Loucy (cell line): ENCODE data around the gene GNB1.

Experiments
- H2AFZ ChIP-seq: fragments of 200-600 bp; sonication (generic); 2 replicates; pipeline ENCODE4 v1.6.0; 2016; ENCODE audit warnings: antibody characterized with exemption, mild to moderate bottlenecking, low read length, moderate library complexity
- H3F3A ChIP-seq: fragments of 200-600 bp; 2 replicates; pipeline ENCODE4 v1.6.0; 2016; ENCODE audit warnings: antibody characterized with exemption, low read depth, mild to moderate bottlenecking
- H3K27me3 ChIP-seq: fragments of 200-600 bp; sonication (generic); 2 replicates; pipeline ENCODE4 v1.6.1; 2014; ENCODE audit warnings: low read length, mild to moderate bottlenecking; ENCODE audit not compliant: insufficient read depth, poor library complexity, severe bottlenecking
- H3K36me3 ChIP-seq: fragments of 200-600 bp; sonication (generic); 2 replicates; pipeline ENCODE4 v1.6.1; 2016; ENCODE audit warnings: low read length; ENCODE audit not compliant: insufficient read depth
- H3K4me1 ChIP-seq: fragments of 200-600 bp; sonication (generic); 2 replicates; pipeline ENCODE4 v1.5.1; 2014; ENCODE audit warnings: low read length, mild to moderate bottlenecking; ENCODE audit not compliant: insufficient read depth, poor library complexity, severe bottlenecking
- H3K4me2 ChIP-seq: fragments of 200-600 bp; sonication (generic); 2 replicates; pipeline ENCODE4 v1.6.0; 2014; ENCODE audit warnings: antibody characterized with exemption, low read length, low read depth, mild to moderate bottlenecking; ENCODE audit not compliant: poor library complexity, severe bottlenecking
- H3K4me3 ChIP-seq: fragments of 200-600 bp; sonication (generic); 2 replicates; pipeline ENCODE4 v1.5.1; 2014; ENCODE audit warnings: low read length, mild to moderate bottlenecking, mixed read lengths; ENCODE audit not compliant: poor library complexity, severe bottlenecking
- H3K79me2 ChIP-seq: fragments of 200-600 bp; sonication (generic); 2 replicates; pipeline ENCODE4 v1.6.1; 2014; ENCODE audit warnings: low read length; ENCODE audit not compliant: insufficient read depth
- H3K9ac ChIP-seq: fragments of 200-600 bp; sonication (generic); 2 replicates; pipeline ENCODE4 v1.6.0; 2014; ENCODE audit warnings: mild to moderate bottlenecking, low read depth, low read length, moderate library complexity; ENCODE audit not compliant: poor library complexity, severe bottlenecking
- H3K9me2 ChIP-seq: fragments of 200-600 bp; sonication (generic); replicated peaks from 2 replicates; pipeline ENCODE4 v1.6.1; 2016; ENCODE audit warnings: low read depth, low read length, mixed read lengths
- H3K9me3 ChIP-seq: fragments of 200-600 bp; sonication (generic); 2 replicates; pipeline ENCODE4 v1.6.1; 2014; ENCODE audit warnings: mild to moderate bottlenecking, antibody characterized with exemption, low read length, low read depth; ENCODE audit not compliant: insufficient read depth
- H4K20me1 ChIP-seq: fragments of 200-600 bp; sonication (generic); 2 replicates; pipeline ENCODE4 v1.6.0; 2014; ENCODE audit warnings: antibody characterized with exemption, low read length, mild to moderate bottlenecking; ENCODE audit not compliant: insufficient read depth, poor library complexity, severe bottlenecking
- CTCF ChIP-seq: fragments of 200-600 bp; sonication (generic); conservative IDR thresholded peaks from 2 replicates; pipeline ENCODE4 v1.5.1; 2014; ENCODE audit warnings: mild to moderate bottlenecking, antibody characterized with exemption, low read length
- EZH2phosphoT487 ChIP-seq: fragments of 200-600 bp; IDR thresholded peaks from 2 replicates; pipeline ENCODE4 v1.6.1; 2018; ENCODE audit warnings: antibody characterized with exemption, mild to moderate bottlenecking, moderate library complexity, borderline replicate concordance

GNB1 gene

GRCh38 chr1:1825217-1825616 is 65.7 kb downstream of the GNB1 start:
- Histone ChIP-seq H2AFZ (no peak overlapping the region), H3K79me2 (peaks cover 80% of the 10 kb centered on the region), H3K9me2 (no peaks in the 10 kb centered on the region), H3K27me3 (no peaks in the 10 kb centered on the region), H3F3A (peaks cover 3% of the 10 kb centered on the region; the same call in 1 of the 2 replicates), H3K4me3 (no peak overlapping the region), H3K9ac (no peak overlapping the region), H4K20me1 (peaks cover 83% of the 10 kb centered on the region), H3K36me3 (peaks cover 76% of the 10 kb centered on the region), H3K4me1 (no peaks in the 10 kb centered on the region), H3K9me3 (no peaks in the 10 kb centered on the region), H3K4me2 (no peak overlapping the region)
- TF ChIP-seq EZH2phosphoT487 (no peak), CTCF (no peak)

GRCh38 chr1:1819762-1820161 is 71.1 kb downstream of the GNB1 start:
- no peaks in the 10 kb centered on the region for H3K27me3 ChIP-seq
- no peaks in the 10 kb centered on the region for H3K9me2 ChIP-seq
- H3K4me3 ChIP-seq: no peak overlapping the region
- H2AFZ ChIP-seq: no peak overlapping the region
- H3K4me1 ChIP-seq: no peaks in the 10 kb centered on the region
- peaks cover 77% of the 10 kb centered on the region for H3K36me3 ChIP-seq
- H3K4me2 ChIP-seq: no peak overlapping the region
- TF ChIP-seq EZH2phosphoT487 (no peak), CTCF (no peak)
- H3K79me2 ChIP-seq: peaks cover 45% of the 10 kb centered on the region
- H3K9ac ChIP-seq: no peak overlapping the region
- peaks cover 53% of the 10 kb centered on the region for H4K20me1 ChIP-seq
- H3F3A ChIP-seq: peaks cover 3% of the 10 kb centered on the region; the same call in 1 of the 2 replicates
- no peaks in the 10 kb centered on the region for H3K9me3 ChIP-seq

GRCh38 chr1:1817221-1817620 is 73.7 kb downstream of the GNB1 start:
- TF ChIP-seq EZH2phosphoT487 (no peak), CTCF (no peak)
- H3K4me2 ChIP-seq: no peak overlapping the region
- no peak overlapping the region for H3K9ac ChIP-seq
- H3K9me3 ChIP-seq: no peaks in the 10 kb centered on the region
- H4K20me1 ChIP-seq: peaks cover 44% of the 10 kb centered on the region
- H3K79me2 ChIP-seq: peaks cover 27% of the 10 kb centered on the region; the same call in 1 of the 2 replicates
- H3K4me1 ChIP-seq: no peaks in the 10 kb centered on the region
- peaks cover 77% of the 10 kb centered on the region for H3K36me3 ChIP-seq
- H2AFZ ChIP-seq: no peak overlapping the region
- H3K4me3 ChIP-seq: no peak overlapping the region
- H3K9me2 ChIP-seq: no peaks in the 10 kb centered on the region
- no peaks in the 10 kb centered on the region for H3K27me3 ChIP-seq
- H3F3A ChIP-seq: no peaks in the 10 kb centered on the region
